Gastroesophageal sphincter (tissue), 3 donors: ENCODE measurements around the gene PDXP.

Experiments used
- CTCF ChIP-seq, 4 experiments: fragments of 200-600 bp in 2 of 4; fragments of 450-650 bp in 2 of 4; sonication (generic) in 1 of 4; IDR thresholded peaks; one replicate each; pipeline ENCODE4 v1.5.1; 2017 to 2019; ENCODE audit warnings: antibody characterized with exemption in 4 of 4, mild to moderate bottlenecking in 2 of 4, moderate library complexity in 2 of 4
- EP300 ChIP-seq: sonication (generic); formaldehyde crosslinking; IDR thresholded peaks from one replicate; pipeline ENCODE4 v1.6.1; 2017; ENCODE audit warnings: antibody characterized with exemption, mild to moderate bottlenecking
- POLR2A ChIP-seq, 2 donors: fragments of 450-650 bp; IDR thresholded peaks; one replicate each; pipeline ENCODE4 v1.6.1; 2017; ENCODE audit warnings: antibody characterized with exemption in 2 of 2, mild to moderate bottlenecking in 2 of 2, moderate library complexity in 1 of 2

GRCh38 chr22:37627121-37627520, 31.4 kb upstream of the PDXP start:
- TF ChIP-seq CTCF (IDR thresholded peaks at IDR 0.05) (no peak), EP300 (no peak), POLR2A (IDR thresholded peaks at IDR 0.05) (no peak)
